CD4-positive, alpha-beta T cell treated with Interleukin-1 beta for 1 hour (primary cell): ENCODE results near the gene POLR3H.
"Not testable (repeated sequence)": the region's sequence is repeated elsewhere in the genome, so short reads cannot be mapped to it uniquely, and the experiment has no call there.

Experiments
- DNase-seq, 2 donors: peaks; one replicate each; pipeline ENCODE4 v3.0.0-alpha.2; 2020 to 2022

POLR3H gene

GRCh38 chr22:41563051-41563711 lies 18.9 kb upstream of the POLR3H start:
- no peak for DNase-seq

GRCh38 chr22:41562461-41562860 lies 18.2 kb upstream of the POLR3H start:
- DNase-seq = no peak

DNA sequence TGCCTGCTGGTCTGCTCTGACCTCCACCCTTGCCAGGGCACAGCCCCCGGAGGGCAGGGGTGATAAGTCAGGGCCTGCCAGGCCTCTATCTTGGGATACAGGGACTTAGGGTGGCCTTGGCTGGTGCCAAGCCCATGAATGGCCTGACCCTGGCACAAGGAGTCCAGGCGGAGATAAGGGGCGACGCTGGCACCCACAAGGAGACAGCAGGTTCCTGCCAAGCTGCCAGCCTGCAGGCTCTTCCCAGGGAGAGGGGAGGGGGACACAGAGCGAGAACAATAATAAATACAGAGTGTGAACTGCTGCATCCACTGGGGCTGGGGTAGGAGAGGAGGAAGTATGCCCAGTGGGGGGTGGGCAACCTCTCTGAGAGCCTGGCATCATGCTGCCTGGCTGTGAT lies 17.5 kb upstream of the POLR3H start:
- DNase-seq = no peak

- DNase-seq = no peak
These were observed 17.1 kb upstream of the POLR3H start for GRCh38 chr22:41561335-41561734.

GRCh38 chr22:41560095-41560471 lies 15.8 kb upstream of the POLR3H start:
- DNase-seq = no peak

DNA sequence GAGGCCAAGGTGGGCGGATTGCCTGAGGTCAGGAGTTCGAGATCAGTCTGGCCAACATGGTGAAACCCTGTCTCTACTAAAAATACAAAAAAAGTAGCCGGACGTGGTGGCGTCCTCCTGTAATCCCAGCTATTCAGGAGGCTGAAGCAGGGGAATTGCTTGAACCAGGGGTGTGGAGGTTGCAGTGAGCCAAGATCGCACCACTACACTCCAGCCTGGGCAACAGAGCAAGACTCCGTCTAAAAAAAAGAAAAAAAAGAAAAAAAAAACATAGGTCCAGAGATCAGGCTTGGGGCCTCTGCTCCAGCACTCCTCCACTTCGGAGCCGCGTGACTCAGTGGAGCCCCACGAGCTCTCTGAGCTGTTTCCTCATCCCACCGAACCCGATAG lies 14.0 kb upstream of the POLR3H start:
- DNase-seq = not testable (repeated sequence)

DNA sequence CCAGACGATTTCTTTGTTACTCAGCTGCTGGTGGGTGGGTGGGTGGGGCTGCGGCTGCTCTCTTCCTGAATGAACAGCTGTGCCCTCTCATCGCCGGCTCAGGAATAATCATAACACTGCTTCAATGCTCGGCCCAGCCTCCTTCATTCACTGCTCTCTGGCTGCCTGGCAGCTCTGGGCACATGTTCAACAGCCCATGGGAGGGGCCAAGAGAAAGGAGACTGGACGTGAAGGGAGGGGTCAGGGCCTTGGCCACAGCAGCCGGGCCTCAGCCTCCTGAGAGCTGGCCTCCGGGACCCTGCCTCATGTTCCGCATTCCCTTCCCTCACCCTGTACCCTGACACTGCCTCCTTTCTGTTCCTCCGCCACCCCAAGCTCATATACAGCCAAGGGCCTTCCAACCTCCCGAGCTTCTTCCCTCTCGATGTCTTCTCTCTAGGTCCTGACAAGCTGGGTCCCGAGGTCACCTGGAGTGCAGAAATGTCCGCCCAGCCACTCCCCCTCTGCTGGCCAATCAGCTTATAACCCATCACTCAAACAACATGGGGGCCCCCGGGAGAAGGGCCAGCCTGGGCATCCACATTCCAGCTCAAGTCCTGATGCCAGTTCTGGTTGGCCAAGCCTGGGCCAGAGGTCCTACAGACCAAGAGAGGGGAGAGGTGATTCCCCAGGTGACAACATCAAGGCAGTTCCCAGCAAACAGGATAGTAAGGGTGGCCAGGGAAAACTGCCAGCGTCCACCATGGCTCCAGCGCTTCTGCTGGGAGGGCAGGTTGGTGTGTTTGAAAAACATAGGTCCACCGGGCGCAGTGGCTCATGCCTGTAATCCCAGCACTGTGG lies 13.4 kb upstream of the POLR3H start:
- DNase-seq = no peak

DNA sequence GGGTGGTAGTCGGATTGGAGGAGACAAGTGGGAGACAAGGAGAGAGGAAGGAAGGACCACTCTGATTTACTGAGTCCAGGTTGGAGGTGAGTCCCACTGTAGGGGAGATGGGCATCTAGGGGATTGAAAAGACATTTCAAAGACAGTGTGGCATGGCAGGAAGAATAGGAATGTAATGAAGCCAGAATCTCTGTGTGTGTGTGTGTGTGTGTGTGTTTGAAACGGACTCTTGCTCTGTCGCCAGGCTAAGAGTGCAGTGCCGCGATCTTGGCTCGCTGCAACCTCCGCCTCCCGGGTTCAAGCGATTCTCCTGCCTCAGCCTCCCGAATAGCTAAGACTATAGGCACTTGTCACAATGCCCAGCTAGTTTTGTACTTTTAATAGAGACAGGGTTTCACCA lies 12.3 kb upstream of the POLR3H start:
- DNase-seq = no peak

DNA sequence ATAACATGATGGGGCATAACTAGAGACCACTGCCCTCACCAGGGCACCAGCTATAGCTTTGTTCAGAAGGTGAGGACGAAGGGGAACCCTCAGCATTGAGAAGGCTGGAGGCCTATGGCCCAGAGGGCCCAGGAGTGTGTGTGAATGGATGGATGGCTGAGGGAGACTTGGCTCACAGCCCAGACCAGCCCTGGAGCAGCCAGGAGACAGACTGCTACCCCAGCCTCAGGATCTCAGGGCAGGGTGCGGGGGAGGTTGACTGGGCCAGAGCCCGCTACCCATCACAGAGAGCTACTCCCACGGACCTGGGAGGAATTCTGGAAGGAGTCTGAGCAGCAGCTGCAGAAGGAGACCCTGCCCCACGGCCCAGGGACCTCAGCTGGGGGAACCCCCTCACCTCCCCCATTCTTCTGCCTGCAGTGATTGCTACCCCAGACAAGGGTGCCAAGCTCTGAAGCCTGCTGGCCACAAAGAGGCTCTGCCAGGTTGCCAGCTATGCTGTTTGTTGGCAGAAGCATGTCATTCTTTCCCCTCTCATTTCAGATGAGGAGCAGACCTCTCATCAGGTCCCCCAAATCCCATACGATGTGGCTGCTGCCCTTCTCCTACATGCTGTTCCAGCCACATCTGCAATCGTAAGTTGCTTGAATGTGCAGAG lies 11.2 kb upstream of the POLR3H start:
- no peak for DNase-seq

DNA sequence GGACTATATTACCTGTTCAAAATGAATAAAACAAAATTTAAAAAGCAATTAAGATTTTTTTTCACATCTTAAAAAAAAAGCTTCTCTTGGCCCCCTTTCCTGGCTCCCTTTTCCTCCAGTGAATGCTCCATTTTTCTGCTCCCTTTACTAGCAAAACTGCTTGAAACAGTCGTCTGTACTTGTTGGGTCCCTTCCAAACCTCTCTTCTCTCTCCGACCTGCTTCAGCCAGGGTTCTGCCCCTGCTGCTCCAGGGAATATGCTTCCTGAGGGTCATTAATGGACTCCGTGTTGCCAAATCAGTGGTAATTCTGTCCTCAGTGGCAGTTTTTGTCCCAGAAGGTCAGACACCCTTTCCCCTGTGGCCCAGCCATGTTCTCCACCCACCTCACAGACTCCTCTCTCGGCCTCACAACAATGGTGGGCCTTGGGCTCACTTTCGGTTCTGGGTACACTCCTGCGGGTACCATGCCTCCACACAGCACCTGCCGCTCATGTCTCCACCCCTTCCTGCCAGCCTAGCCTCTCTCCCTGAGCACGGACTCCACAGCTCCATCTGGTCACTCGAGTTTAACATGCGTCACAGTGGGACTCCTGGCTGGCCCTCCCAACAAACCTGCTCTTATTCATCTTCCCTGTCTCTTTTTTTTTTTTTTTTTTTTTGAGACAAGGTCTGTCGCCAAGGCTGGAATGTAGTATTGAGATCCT lies 7.8 kb upstream of the POLR3H start:
- no peak for DNase-seq

DNA sequence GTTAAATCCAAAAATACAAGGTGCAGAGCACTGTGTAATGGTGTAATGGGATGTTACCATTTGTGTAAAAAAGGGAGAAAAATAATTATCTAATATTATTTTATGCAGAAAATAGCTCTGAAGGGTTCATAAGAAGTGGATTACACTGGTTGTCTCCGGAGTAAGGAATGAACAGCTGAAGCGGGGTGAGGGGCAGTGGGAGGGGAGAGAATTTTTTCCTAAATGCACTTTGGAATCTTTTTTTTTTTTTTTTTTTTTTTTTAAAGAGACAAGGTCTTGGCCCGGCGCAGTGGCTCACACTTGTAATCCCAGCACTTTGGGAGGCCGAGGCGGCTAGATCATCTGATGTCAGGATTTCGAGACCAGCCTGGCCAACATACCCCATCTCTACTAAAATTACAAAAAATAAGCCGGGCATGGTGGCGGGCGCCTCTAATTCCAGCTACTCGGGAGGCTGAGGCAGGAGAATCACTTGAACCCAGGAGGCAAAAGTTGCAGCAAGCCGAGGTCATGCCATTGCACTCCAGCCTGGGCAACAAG lies 6.8 kb upstream of the POLR3H start:
- no peak for DNase-seq

- DNase-seq = no peak
These were observed 4.6 kb upstream of the POLR3H start for GRCh38 chr22:41548830-41549211.

DNA sequence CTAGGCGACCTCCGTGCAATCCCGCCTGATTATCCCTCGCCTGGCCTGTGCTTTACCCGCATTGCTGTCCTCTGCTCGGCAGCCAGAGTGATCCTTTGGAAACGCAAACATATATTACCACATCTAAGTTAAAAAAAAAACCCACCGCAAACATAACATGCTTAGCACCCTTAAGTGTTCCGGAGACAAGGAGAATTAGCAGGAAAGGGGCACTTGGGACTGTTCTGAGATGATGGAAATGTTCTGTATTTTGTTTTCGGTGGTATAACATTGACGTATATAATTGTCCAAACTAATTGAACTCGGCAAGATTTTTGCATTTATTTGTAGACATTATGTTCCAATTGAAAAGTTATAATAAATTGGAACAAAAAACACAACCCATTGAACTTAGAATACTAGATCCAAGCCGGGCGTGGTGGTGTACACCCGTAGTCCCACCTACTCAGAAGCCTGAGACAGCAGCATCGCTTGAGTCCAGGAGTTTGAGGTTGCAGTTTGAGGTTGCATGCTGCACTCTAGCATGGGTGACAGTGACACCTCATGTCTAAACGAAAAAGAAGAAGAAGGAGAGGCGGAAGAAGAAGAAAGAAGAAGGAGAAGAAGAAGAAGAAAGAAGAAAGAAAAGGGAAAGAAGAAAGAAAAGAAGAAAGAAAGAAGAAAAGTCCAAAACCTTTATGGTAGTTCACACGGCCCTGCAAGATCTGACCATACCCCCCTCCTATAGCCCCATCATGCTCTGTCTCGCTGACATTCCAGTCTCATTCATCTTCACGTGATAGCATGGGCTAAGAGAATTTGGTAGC lies 604 bp upstream of the POLR3H start:
- DNase-seq = no peak

DNA sequence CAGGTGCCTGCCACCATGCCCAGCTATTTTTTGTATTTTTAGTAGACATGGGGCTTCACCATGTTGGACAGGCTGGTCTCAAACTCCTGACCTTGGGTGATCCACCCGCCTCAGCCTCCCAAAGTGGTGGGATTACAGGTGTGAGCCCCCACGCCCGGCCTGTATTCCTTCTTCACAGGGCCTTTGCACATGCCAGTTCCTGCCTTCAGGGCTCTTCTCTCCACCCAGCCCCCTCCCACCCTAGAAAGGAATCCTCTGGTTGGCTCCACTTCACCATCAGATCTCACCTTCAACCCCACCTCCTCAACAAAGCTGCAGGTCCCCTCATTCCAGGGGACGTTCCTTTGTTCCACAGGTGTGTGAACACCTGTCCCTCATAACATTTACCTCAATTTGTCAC lies 2.0 kb downstream of the POLR3H start:
- DNase-seq = no peak

DNA sequence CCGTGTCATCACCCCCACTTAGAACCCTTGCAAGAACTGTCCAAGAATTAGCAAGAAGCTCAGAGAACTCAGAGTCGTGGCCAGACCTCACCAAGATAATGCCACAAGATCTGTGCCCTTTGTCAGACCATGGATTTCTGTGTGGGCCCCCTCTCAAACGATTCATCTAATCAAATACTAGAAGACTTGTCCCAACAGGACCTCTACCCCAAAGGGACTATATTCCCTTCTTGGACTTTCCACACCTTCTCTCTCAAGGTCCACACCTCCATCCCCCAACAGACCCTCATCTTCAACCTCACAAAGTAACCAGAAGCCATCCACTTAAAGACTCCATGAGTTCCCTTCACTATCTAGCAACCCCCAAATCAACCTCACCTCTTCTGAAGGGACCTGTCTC lies 2.8 kb downstream of the POLR3H start:
- no peak for DNase-seq

DNA sequence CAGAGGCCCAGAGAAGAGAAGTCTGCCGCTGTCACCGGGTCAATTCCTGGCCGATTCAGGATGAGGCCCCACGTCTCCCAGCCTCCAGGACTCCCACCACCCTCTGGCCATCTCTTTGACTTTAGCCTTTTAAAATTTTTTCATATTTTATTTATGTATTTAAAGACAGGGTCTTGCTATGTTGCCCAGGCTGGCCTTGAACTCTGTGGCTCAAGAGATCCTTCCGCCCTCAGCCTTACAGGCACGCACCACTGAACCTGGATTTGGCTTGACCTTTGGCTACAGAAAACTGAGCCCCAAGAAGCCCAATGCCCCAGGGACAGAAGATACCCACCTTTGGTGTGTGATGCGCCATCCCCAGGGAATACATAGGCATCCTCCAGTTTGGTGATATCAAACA lies 3.9 kb downstream of the POLR3H start:
- no peak for DNase-seq

DNA sequence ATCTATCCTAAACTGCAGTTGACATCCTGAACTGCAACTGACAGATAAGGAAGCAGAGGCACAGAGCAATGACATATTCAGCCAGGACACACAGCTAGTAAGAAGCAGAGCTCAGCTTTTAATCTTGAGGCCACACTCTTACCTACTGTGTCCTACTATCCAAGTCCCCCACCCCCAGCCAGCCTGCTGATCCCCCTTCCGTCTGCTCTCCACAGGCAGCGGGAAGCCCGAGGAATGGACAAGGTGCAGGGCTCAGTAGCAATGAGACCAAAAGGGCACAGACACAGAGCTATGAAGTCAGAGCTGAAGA lies 4.3 kb downstream of the POLR3H start:
- no peak for DNase-seq

GRCh38 chr22:41539146-41540005 lies 4.9 kb downstream of the POLR3H start:
- DNase-seq = no peak

DNA sequence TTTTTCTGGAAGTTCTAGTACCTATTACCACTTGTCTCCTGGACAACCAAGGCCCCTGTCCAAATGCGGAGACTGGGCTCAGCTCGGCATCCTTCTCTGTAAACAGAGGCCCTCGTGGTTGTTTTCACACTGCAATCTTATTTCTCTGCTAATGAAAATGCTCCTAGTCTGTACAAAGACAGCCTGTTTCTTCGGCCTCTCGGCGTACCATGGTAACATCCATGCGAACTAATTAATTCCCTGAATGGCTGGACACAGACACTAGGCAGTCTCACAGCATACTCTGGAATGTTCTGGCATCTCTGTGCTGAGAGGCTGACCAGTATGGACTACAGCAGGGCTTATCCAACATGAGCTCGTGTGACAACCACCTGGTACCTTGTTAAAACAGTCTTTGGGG lies 5.7 kb downstream of the POLR3H start:
- DNase-seq = no peak

DNA sequence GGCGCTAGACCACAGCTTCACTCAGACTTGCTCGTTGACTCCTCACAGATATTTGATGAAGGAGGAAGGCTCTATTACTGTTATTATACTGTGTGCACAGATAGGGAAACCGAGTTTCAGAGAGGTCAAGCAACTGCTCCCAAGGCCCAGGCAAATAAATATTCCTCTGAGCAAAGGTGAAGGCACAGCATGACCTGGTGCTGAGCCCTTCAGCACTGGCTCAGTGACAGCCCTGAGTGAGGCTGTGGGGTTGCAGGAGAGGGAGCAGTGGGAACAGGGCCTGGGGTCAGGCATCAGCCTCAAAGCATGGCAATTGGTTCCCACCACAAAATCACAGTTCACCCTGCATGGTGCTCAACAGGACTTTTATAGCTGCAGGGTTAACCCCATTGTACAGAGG lies 7.1 kb downstream of the POLR3H start:
- no peak for DNase-seq

DNA sequence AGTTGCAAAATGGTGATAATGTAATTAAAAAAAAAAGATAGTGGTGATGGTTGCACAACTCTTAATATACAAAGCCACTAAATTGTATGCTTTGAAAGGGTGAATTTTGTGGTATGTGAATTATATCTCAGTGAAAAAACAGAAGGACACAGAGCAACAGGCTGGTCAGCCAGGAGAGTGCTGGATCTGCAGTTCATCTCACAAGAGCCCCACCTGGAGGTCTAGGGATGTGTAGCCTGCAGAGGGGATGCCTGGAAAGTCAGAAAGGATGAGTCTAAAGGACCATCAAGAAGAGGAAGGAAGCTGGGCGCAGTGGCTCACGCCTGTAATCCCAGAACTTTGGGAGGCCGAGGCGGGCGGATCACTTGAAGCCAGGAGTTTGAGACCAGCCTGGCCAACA lies 9.0 kb downstream of the POLR3H start:
- DNase-seq = no peak

GRCh38 chr22:41534219-41534618 lies 10.1 kb downstream of the POLR3H start:
- no peak for DNase-seq
